Epithelial cell of umbilical artery (primary cell): ENCODE data around the gene RGL2. TPM values are rescaled to one million over a fixed set of nuclear protein-coding genes. Genes with fewer than 3 reads are reported as not detected.

Experiments
- total RNA-seq: library from RNA; depleted of rRNA; stranded (reverse); fragments of >200 nt; gene quantifications from 2 replicates; pipeline ENCODE4 v1.2.3, GENCODE V29; 2014

The RGL2 gene
- 33.1 and 39.3 TPM in 2 replicates for total RNA-seq

GRCh38 chr6:33298773-33299236, at the start of gene RGL2:
TSS of gene RGL2 (minus strand) at chr6:33298942. CDS start at chr6:33298610, 332 bp downstream.

DNA sequence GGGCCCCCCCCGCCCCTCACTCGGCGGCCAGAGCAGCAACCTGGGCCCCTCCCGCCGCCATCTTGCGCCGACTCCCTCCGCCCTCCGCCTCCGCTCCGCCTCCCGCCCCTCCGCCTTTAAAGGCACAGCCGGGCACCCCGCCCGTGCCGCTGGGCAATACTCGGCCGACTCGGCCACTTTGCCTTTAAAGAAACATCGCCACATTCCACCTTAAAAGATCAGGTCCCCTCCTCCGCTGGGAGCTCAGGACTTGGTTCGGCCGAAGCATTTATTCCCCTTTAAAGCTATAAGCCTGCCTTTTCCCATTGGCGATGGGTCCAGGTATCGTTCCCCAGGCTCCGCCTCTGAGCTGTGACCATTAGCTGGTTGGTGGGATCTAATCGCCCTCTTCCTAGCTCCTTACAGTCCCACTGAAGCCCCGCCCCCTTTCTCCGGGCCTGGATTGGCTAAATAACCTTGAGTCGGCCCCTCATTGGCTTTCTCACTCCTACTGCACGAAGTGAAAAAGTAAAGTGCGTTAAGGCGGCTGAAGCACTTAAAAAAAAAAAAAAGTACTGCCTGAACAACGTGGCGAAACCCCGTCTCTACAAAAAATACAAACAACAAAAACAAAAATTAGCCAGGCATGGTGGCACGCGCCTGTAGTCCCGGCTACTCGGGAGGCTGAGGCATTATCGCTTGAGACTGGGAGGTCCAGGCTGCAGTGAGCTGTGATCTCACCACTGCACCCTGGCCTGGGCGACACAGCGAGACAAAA, 19.1 kb upstream of the RGL2 start, which contains the start of gene ZBTB22:
Gene ZBTB22 (minus strand): TSS at position 76 of the 757 bp plus-strand sequence. CDS start 828 bp downstream, outside the sequence.

GRCh38 chr6:33313709-33314514, 15.2 kb upstream of the RGL2 start, which contains the start of gene TAPBP:
TSS of gene TAPBP (minus strand) at chr6:33314078. CDS start at chr6:33314041, 37 bp downstream.

GRCh38 chr6:33288921-33289783, 9.6 kb downstream of the RGL2 start, which contains the start of the genes PFDN6 and WDR46:
TSS of gene PFDN6 (plus strand) at chr6:33289601. CDS start at chr6:33289857, 256 bp downstream.
TSS of gene WDR46 (minus strand) at chr6:33289239. CDS start at chr6:33289170, 69 bp downstream.

GRCh38 chr6:33276864-33277662, 21.7 kb downstream of the RGL2 start, which contains the start of gene B3GALT4:
TSS of gene B3GALT4 (plus strand) at chr6:33277123. CDS start at chr6:33277420, 297 bp downstream.

DNA sequence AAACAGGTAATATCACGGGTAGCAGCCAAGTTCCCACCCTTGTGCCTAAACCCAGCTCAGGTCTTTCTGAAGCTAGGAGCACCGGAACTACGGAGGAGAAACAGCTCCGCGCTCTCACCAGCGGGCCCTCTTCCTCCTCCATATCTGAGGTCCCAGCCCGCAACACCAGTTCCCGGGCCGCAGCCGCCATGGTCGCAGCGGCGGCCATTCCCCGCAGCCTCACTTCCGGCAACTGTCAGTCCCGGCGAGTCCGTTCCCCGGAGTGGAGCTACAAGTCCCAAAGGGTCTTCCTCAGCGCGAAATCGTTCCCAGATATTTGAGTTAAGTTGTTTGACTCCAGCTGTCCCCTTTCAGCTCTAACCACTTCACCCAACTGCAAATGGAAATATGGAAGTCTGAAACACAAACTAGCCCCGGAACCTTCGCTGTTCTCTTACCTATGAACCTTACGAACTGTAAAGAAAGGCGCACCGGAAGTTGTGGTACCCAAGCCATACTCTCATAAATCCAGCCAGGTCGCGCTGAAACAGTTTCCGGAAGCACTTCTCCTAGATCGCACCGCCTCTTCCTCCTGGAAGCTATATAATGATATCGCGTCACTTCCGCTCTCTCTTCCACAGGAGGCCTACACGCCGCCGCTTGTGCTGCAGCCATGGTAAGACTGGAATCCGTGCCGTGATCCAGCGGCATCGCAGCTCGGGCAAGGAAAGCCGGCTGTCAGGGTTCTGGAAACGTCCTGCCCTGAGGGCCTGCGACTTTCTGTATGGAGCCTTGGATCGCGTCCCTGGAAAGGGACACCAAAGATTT, 27.1 kb downstream of the RGL2 start, which contains the start of the genes RPS18 and VPS52:
Gene RPS18 (plus strand): TSS at position 608 of the 807 bp plus-strand sequence. CDS start 45 bp downstream, at position 653.
Gene VPS52 (minus strand): TSS at position 409 of the 807 bp plus-strand sequence. CDS start 201 bp downstream, at position 208.

Other genes with a start within 250 kb of the RGL2 start
- 0.65 and 3.6 TPM in 2 replicates for gene HLA-DPA1, start 225.3 kb downstream of the RGL2 start, total RNA-seq
- 20.1 and 23.1 TPM in 2 replicates for gene HLA-DPB1, start 223.0 kb downstream of the RGL2 start, total RNA-seq
- under 0.01 and 0.15 TPM in 2 replicates for gene COL11A2, start 106.5 kb downstream of the RGL2 start, total RNA-seq
- 17.9 and 18.5 TPM in 2 replicates for gene RXRB, start 98.3 kb downstream of the RGL2 start, total RNA-seq
- 94.4 and 109 TPM in 2 replicates for gene SLC39A7, start 98.1 kb downstream of the RGL2 start, total RNA-seq
- 11.0 and 12.3 TPM in 2 replicates for gene HSD17B8, start 94.3 kb downstream of the RGL2 start, total RNA-seq
- 21.1 and 24.0 TPM in 2 replicates for gene RING1, start 90.4 kb downstream of the RGL2 start, total RNA-seq
- 23.1 and 26.3 TPM in 2 replicates for gene VPS52, start 27.1 kb downstream of the RGL2 start, total RNA-seq
- gene RPS18, start 26.9 kb downstream of the RGL2 start, total RNA-seq, result 2,997 and 4,260 TPM in 2 replicates
- 1.6 and 3.3 TPM in 2 replicates for gene B3GALT4, start 21.8 kb downstream of the RGL2 start, total RNA-seq
- gene WDR46, start 9.7 kb downstream of the RGL2 start, total RNA-seq, result 106 and 144 TPM in 2 replicates
- gene PFDN6, start 9.3 kb downstream of the RGL2 start, total RNA-seq, result 57.8 and 82.8 TPM in 2 replicates
- gene TAPBP, start 15.1 kb upstream of the RGL2 start, total RNA-seq, result 37.7 and 46.4 TPM in 2 replicates
- 12.3 and 12.8 TPM in 2 replicates for gene ZBTB22, start 18.8 kb upstream of the RGL2 start, total RNA-seq
- gene DAXX, start 24.0 kb upstream of the RGL2 start, total RNA-seq, result 40.6 and 46.7 TPM in 2 replicates
- gene KIFC1, start 92.9 kb upstream of the RGL2 start, total RNA-seq, result 30.2 and 37.4 TPM in 2 replicates
- gene PHF1, start 112.1 kb upstream of the RGL2 start, total RNA-seq, result 7.5 and 10.0 TPM in 2 replicates
- gene CUTA, start 119.2 kb upstream of the RGL2 start, total RNA-seq, result 43.2 and 60.5 TPM in 2 replicates
- 1.2 and 1.3 TPM in 2 replicates for gene SYNGAP1, start 121.1 kb upstream of the RGL2 start, total RNA-seq
- gene ZBTB9, start 155.6 kb upstream of the RGL2 start, total RNA-seq, result 4.6 and 4.9 TPM in 2 replicates